NCI-H2227 treated with DMSO at 0.1 percent for 48 hours (cell line): ENCODE results near the gene HSD17B1.
"Not testable (repeated sequence)": the region's sequence is repeated elsewhere in the genome, so short reads cannot be mapped to it uniquely, and the experiment has no call there.

Experiments used
- DNase-seq: peaks from one replicate; lab custom pipeline; 2025; lab: John Stamatoyannopoulos, UW

Gene HSD17B1

GRCh38 chr17:42525221-42525620 is 27.5 kb upstream of the HSD17B1 start:
- no peak for DNase-seq

GRCh38 chr17:42526031-42526444 is 26.7 kb upstream of the HSD17B1 start:
- DNase-seq, result no peak

- DNase-seq, result no peak
Measured at GRCh38 chr17:42527932-42528331, 24.8 kb upstream of the HSD17B1 start.

- DNase-seq, result no peak
Measured at GRCh38 chr17:42529061-42529460, 23.7 kb upstream of the HSD17B1 start.

- peak; percentile 8 for DNase-seq
Measured at GRCh38 chr17:42530952-42531454, 21.7 kb upstream of the HSD17B1 start.

GRCh38 chr17:42531455-42532354 is 21.0 kb upstream of the HSD17B1 start:
- peak; percentile 61 for DNase-seq

GRCh38 chr17:42535155-42536047 is 17.3 kb upstream of the HSD17B1 start:
- peak; percentile 79 for DNase-seq

GRCh38 chr17:42536048-42536371 is 16.7 kb upstream of the HSD17B1 start, which contains the start of gene NAGLU:
Gene NAGLU (plus strand): TSS chr17:42536241. CDS start chr17:42536273, 32 bp downstream.
- DNase-seq, result peak; percentile 79

- peak; percentile 66 for DNase-seq
Measured at GRCh38 chr17:42536372-42537155, 16.2 kb upstream of the HSD17B1 start.

- no peak for DNase-seq
Measured at GRCh38 chr17:42537156-42537805, 15.4 kb upstream of the HSD17B1 start.

- no peak for DNase-seq
Measured at GRCh38 chr17:42537826-42538451, 14.8 kb upstream of the HSD17B1 start.

- DNase-seq, result no peak
Measured at GRCh38 chr17:42538482-42538881, 14.2 kb upstream of the HSD17B1 start.

GRCh38 chr17:42540558-42540957 is 12.2 kb upstream of the HSD17B1 start:
- DNase-seq, result not testable (repeated sequence)

GRCh38 chr17:42541041-42541833 is 11.5 kb upstream of the HSD17B1 start:
- no peak for DNase-seq

GRCh38 chr17:42543190-42544079 is 9.3 kb upstream of the HSD17B1 start:
- no peak for DNase-seq

- no peak for DNase-seq
Measured at GRCh38 chr17:42544874-42545283, 7.8 kb upstream of the HSD17B1 start.

GRCh38 chr17:42545755-42546505 is 6.8 kb upstream of the HSD17B1 start:
- DNase-seq, result not testable (repeated sequence)

GRCh38 chr17:42547001-42547461 is 5.7 kb upstream of the HSD17B1 start:
- DNase-seq, result no peak
